PC-9 (cell line): Measurements from ENCODE around the gene KLHL10.

Source experiments
- CTCF ChIP-seq: fragments of 200-600 bp; sonication (generic); conservative IDR thresholded peaks from 2 replicates; pipeline ENCODE4 v1.6.1; 2017; ENCODE audit warnings: mixed run types, antibody characterized with exemption, mild to moderate bottlenecking, moderate library complexity
- EZH2 ChIP-seq: fragments of 200-600 bp; sonication (generic); IDR thresholded peaks from 2 replicates; pipeline ENCODE4 v1.8.0; 2017; ENCODE audit warnings: antibody characterized with exemption, low read depth

- no peak for TF ChIP-seq CTCF
- TF ChIP-seq EZH2 = no peak
These were observed 14.5 kb upstream of the KLHL10 start for GRCh38 chr17:41823141-41823524.
